NCI-H1092 (cell line): ENCODE data around the gene B3GALT2.

Experiments
- DNase-seq: peaks from one replicate; lab custom pipeline; 2025; lab: John Stamatoyannopoulos, UW

Gene B3GALT2

GRCh38 chr1:193181985-193182384 lies 4.4 kb downstream of the B3GALT2 start:
- DNase-seq, result peak; percentile 34

DNA sequence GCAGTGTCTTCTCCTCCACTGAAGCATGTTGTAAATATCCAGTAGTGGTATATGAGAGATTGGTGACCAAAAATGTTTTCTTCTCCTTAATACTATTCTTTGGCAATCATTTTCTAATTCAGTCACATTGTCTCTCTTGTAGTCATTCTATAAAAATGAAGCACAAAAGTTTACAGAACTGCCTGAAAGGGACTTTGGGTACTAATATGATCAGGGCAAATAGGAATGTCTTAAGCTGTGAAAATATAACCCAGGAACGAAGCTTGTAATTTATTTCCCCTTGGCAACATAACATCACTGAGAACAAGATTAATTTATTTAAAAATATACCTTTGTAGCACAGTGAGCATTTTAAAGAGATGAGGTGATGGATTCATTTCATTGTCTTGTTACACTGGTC lies 4.9 kb downstream of the B3GALT2 start:
- DNase-seq, result no peak

GRCh38 chr1:193179094-193179493 lies 7.3 kb downstream of the B3GALT2 start:
- DNase-seq, result no peak

DNA sequence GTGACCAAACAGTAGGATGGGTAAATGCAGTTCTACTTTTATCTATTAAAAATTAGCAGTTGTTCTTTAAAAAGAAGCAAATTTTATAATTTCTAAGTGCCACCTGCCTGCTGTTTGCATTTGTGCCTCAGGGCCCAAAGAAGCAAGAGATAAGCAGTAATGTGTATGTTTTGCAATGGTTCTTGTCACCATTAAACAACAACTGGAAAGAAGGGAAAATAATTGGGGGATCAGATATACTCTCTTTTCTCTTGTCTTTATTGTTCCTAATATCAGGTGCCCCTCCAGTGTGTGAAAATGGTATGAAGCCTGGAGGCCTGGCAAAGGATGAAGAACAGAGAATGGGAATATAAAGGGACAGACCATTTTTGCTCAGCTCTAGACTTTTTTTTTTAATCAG lies 9.6 kb downstream of the B3GALT2 start:
- no peak for DNase-seq

GRCh38 chr1:193176113-193176512 lies 10.3 kb downstream of the B3GALT2 start:
- no peak for DNase-seq

DNA sequence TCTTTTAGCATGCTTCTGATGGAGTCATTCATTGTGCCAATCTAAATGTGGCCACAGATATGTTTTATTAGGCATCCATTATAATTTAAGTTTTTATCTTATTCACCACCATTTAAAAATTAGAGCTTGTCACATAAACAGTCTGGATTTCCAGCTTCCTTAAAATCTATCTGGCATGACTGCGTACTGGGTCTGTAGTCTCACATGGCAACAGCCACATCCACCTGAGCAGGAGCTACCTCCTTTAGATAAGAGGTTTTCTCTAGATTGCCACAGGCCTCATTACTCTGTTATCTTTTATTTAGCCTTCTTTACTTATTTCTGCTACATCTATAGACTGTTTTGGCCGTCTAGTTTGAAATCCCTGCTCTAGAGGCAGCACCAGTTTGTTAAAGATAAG lies 29.1 kb downstream of the B3GALT2 start:
- no peak for DNase-seq

DNA sequence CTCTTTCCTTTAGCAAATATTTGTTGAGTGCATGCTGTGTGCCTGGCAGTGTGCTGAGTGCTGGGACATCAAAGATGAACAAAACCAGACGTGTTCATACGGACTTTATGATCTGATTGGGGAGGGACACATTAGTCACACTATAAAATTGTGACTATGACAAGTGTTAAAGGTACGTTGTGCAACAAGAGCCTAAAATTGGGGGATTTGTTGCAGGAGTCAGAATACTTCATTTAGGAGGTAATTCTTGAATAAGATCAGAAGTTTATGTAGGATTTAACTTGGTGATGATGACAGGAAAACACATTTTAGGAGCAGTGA lies 29.6 kb downstream of the B3GALT2 start:
- DNase-seq, result no peak

DNA sequence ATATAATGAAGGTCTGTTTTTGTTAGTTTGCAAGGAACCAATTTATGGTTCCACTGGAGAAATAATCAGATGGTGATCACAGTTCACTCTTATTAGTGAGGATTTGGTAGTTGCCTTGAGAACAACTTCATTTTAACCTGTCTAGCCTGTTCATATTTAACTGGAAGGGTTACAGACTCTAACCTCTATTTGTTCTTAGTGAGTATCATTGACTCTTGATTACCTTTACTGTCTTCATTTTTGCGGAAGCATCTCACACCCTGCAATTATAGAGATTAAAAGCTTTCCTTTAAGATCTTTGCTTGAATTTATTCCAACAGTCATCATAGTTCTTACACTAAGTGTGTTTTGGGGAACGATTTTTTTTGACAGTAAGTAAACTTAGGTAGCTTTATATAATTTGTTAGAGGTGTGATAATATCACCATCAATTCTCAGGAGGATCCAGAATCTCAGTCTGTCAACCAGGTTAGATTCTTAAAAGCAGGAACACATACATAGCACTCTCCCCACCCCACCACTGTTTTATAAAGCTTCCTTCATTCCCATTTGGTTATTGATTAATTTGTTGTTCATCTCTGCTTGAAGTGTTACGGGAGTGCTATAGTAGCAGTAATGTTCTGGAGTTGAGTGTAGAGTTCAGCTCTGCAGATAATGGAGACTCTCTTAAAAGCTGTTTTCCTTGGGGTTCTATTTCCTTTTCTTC lies 30.1 kb downstream of the B3GALT2 start:
- no peak for DNase-seq

DNA sequence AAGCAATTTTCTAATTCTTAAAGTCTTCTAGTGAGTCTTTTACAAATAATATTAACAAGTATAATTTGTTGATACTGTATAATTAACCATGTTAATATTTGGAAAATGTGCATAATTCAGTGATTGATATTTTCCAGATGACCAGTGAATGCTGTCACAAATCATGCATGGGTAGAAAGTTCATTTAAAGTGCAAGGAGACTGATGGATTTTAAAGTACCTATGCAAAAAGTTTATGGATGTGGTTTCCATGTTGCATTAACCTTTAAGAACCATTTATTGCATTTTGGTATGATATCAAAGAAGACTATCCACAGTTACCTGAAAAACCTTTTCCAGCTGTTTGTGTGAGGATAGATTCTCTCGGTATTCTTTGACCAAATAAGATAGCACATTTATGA lies 41.4 kb downstream of the B3GALT2 start:
- no peak for DNase-seq

GRCh38 chr1:193144361-193144938 lies 42.0 kb downstream of the B3GALT2 start:
- no peak for DNase-seq

GRCh38 chr1:193143285-193143684 lies 43.1 kb downstream of the B3GALT2 start:
- no peak for DNase-seq

DNA sequence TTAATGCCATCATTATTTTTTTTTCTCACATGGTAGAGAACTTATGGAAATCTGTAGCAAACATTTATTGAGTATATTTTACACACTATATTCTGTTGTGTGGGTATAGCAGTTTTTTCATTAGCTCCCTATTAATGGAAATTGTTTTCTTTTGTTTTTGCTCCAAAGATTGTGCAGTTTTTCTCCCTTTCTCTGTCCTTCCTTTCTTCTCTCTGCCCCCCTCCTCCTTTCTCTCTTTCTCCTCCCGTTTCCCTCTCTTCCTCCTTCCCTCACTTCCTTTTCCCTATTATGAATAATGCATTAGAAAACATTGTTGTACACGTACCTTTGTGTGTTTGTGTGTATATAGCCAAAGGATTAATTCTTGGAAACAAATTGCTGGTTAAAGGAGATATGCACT lies 44.0 kb downstream of the B3GALT2 start:
- DNase-seq, result no peak

DNA sequence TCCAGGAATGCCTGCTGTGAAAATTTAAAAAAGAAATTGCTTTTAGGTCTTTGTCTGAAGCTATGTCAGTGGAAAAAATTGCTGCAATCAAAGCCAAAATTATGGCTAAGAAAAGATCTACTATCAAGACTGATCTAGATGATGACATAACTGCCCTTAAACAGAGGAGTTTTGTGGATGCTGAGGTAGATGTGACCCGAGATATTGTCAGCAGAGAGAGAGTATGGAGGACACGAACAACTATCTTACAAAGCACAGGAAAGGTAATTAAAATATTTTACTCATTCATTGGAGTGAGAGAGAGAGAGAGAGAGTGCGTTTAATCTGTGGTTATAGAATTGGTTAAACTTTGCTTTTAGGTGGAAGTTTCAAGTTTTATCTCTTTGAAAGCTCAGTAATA lies 44.6 kb downstream of the B3GALT2 start:
- DNase-seq, result no peak

DNA sequence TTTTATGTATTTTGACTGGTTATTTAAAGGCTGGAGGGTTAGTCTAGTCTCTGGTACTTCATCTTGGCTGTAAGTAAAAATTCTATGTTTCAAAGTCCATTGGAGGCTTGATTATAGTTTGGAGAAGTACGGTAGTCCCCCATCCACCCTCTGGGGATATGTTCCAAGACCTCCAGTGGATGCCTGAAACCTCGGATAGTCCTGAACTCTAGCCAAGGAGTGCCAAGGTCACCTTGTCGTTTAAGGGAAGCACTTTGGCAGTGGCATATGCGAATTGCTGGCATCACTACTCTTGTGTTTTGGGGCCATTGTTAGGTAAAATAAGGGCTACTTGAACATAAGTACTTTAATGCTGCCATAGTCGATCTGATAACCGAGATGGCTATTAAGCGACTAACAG lies 46.2 kb downstream of the B3GALT2 start:
- no peak for DNase-seq

DNA sequence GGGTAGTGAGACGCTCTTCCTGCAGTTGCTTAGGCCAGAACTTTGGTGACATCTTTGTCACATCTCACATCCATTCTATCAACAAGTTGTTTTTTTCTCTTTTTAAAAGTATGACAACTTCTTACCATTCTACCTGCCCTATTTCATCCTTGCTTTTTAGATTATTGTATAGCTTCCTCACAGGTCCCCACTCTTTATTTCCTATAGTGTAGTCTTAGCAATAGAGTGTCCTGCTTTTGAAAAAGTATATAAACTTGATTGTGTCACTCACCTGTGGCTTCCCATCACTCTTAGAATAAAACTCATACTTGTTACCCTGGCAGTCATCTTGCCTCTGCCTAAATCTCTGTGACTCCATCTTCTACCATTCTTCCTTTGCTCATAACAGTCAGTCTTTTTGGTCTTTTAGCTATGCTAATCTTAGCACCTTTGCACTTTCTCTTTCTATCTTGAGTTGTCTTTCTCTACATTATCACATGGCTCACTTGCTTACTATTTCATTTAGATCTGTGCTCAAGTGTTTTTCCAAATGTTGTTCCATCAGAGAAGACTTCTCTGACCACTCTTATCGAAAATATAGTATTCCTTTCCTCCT lies 55.0 kb downstream of the B3GALT2 start:
- no peak for DNase-seq
